ENCODE measurements around the gene DRD3.

The DRD3 gene

GRCh38 chr3:114192136-114192535 lies 13.3 kb upstream of the DRD3 start:
- no peak for DNase-seq (ENCODE audit: low read depth)
- TF ChIP-seq CTCF (IDR thresholded peaks at IDR 0.05; ENCODE audit: insufficient read depth, low read depth, low read length, missing control alignments) = no peak
- no peak overlapping the region for H3K4me3 ChIP-seq (ENCODE audit: low read length)

- H3K4me3 ChIP-seq (ENCODE audit: low read length) = no peak overlapping the region
- DNase-seq (ENCODE audit: low read depth) = no peak
- no peak for TF ChIP-seq CTCF (IDR thresholded peaks at IDR 0.05; ENCODE audit: insufficient read depth, low read depth, low read length, missing control alignments)
Measured at GRCh38 chr3:114186501-114186900, 7.6 kb upstream of the DRD3 start.

GRCh38 chr3:114179575-114179974 lies 723 bp upstream of the DRD3 start:
- TF ChIP-seq CTCF (IDR thresholded peaks at IDR 0.05; ENCODE audit: insufficient read depth, low read depth, low read length, missing control alignments) = peak; percentile 41
- H3K4me3 ChIP-seq (ENCODE audit: low read length) = no peak overlapping the region
- DNase-seq (ENCODE audit: low read depth) = peak; percentile 22

GRCh38 chr3:114176890-114177289 lies 2.0 kb downstream of the DRD3 start:
- no peak for TF ChIP-seq CTCF (IDR thresholded peaks at IDR 0.05; ENCODE audit: insufficient read depth, low read depth, low read length, missing control alignments)
- DNase-seq (ENCODE audit: low read depth) = no peak

GRCh38 chr3:114176487-114176886 lies 2.4 kb downstream of the DRD3 start:
- TF ChIP-seq CTCF (IDR thresholded peaks at IDR 0.05; ENCODE audit: insufficient read depth, low read depth, low read length, missing control alignments) = no peak
- no peak for DNase-seq (ENCODE audit: low read depth)
- no peak overlapping the region for H3K4me3 ChIP-seq (ENCODE audit: low read length)

More at GRCh38 chr3:114176890-114177289, 2.0 kb downstream of the DRD3 start:
- H3K4me3 ChIP-seq (ENCODE audit: low read length) = no peak overlapping the region

- no peak overlapping the region for H3K4me3 ChIP-seq (ENCODE audit: low read length)
- DNase-seq (ENCODE audit: low read depth) = no peak
- no peak for TF ChIP-seq CTCF (IDR thresholded peaks at IDR 0.05; ENCODE audit: insufficient read depth, low read depth, low read length, missing control alignments)
Measured at GRCh38 chr3:114175204-114175987, 3.5 kb downstream of the DRD3 start.

- DNase-seq (ENCODE audit: low read depth) = no peak
- H3K4me3 ChIP-seq (ENCODE audit: low read length) = no peak overlapping the region
- no peak for TF ChIP-seq CTCF (IDR thresholded peaks at IDR 0.05; ENCODE audit: insufficient read depth, low read depth, low read length, missing control alignments)
Measured at GRCh38 chr3:114171677-114172076, 7.2 kb downstream of the DRD3 start.
